Endothelial cell of umbilical vein (primary cell): Measurements from ENCODE around the gene TFDP1. TPM values are rescaled to one million over a fixed set of nuclear protein-coding genes. Genes with fewer than 3 reads are reported as not detected.

ENCODE experiments used
- BruUV-seq: library from RNA; stranded (reverse); fragments of 400-500 nt; replicated peaks from 2 replicates; lab custom pipeline; 2021; lab: Mats Ljungman, UMichigan
- CTCF ChIA-PET: fragments of 300-600, 350-600 bp; sonication (Branson Sonifier 250); formaldehyde crosslinking; loops from one replicate; lab custom pipeline; 2021; ENCODE audit warnings: antibody characterized with exemption, inconsistent platforms; lab: Charles Lee
- POLR2A ChIA-PET: fragments of 300-600, 350-600 bp; sonication (Branson Sonifier 250); formaldehyde crosslinking; loops from one replicate; lab custom pipeline; 2021; ENCODE audit warnings: antibody characterized with exemption, inconsistent platforms; lab: Charles Lee
- DNase-seq: peaks from one replicate; pipeline ENCODE4 v3.0.0-alpha.2; 2011; ENCODE audit warnings: low read depth, low spot score
- FAIRE-seq: peaks from 2 replicates; lab custom pipeline; 2011; peaks lifted over from hg19 to GRCh38; lab: Jason Lieb, UNC
- H2AFZ ChIP-seq: 2 replicates; pipeline ENCODE4 v1.6.0; 2012; ENCODE audit warnings: low read depth, low read length, control low read depth, inconsistent platforms
- H3K27ac ChIP-seq: 2 replicates; pipeline ENCODE4 v1.5.1; 2011; ENCODE audit warnings: low read depth, mild to moderate bottlenecking, control low read depth, low read length, moderate library complexity; ENCODE audit not compliant: insufficient read depth
- H3K27me3 ChIP-seq, 2 experiments: 2 replicates each; pipeline versions ENCODE4 v1.6.0 to v1.6.1; 2011; ENCODE audit warnings: low read length in 2 of 2, mixed read lengths in 1 of 2; ENCODE audit not compliant: control insufficient read depth in 2 of 2, insufficient read depth in 2 of 2
- H3K36me3 ChIP-seq, 2 experiments: 2 replicates in 1 of 2; 3 replicates in 1 of 2; pipeline ENCODE4 v1.5.1; 2011; ENCODE audit warnings: low read length in 2 of 2, mild to moderate bottlenecking in 1 of 2, moderate library complexity in 1 of 2; ENCODE audit not compliant: control insufficient read depth in 2 of 2, insufficient read depth in 2 of 2; ENCODE audit errors: extremely low read depth in 1 of 2
- H3K4me1 ChIP-seq: 3 replicates; pipeline ENCODE4 v1.5.1; 2011; ENCODE audit warnings: mild to moderate bottlenecking, low read length; ENCODE audit not compliant: control insufficient read depth, insufficient read depth; ENCODE audit errors: extremely low read depth
- H3K4me2 ChIP-seq: 2 replicates; pipeline ENCODE4 v1.6.1; 2011; ENCODE audit warnings: low read length, control low read depth, mixed read lengths; ENCODE audit not compliant: insufficient read depth
- H3K4me3 ChIP-seq, 3 experiments: fragments of 200-600 bp in 1 of 3; sonication (generic), shearing (Covaris generic) in 1 of 3; replicated peaks in 1 of 3; 2 replicates each; pipeline ENCODE4 v1.5.1; 2011 to 2016; ENCODE audit warnings: control low read depth in 3 of 3, low read length in 3 of 3, mild to moderate bottlenecking in 2 of 3, inconsistent platforms in 1 of 3, low read depth in 1 of 3, moderate library complexity in 1 of 3; ENCODE audit not compliant: insufficient read depth in 1 of 3
- H3K79me2 ChIP-seq: 2 replicates; pipeline ENCODE4 v1.6.0; 2012; ENCODE audit warnings: low read length, inconsistent platforms; ENCODE audit not compliant: control insufficient read depth, insufficient read depth
- H3K9ac ChIP-seq: replicated peaks from 2 replicates; pipeline ENCODE3; 2011; ENCODE audit warnings: low read length, control low read depth; ENCODE audit not compliant: insufficient read depth; ENCODE audit errors: extremely low read depth
- H3K9me1 ChIP-seq: replicated peaks from 3 replicates; pipeline ENCODE4 v1.6.0; 2011; ENCODE audit warnings: mild to moderate bottlenecking, low read length; ENCODE audit not compliant: control insufficient read depth, insufficient read depth; ENCODE audit errors: extremely low read depth
- H3K9me3 ChIP-seq: replicated peaks from 2 replicates; pipeline ENCODE4 v1.5.1; 2012; ENCODE audit warnings: low read length, inconsistent platforms; ENCODE audit not compliant: control insufficient read depth, insufficient read depth
- H4K20me1 ChIP-seq: replicated peaks from 2 replicates; pipeline ENCODE3; 2011; ENCODE audit warnings: mild to moderate bottlenecking, low read length; ENCODE audit not compliant: control insufficient read depth, insufficient read depth; ENCODE audit errors: extremely low read depth
- EZH2 ChIP-seq: IDR thresholded peaks from 2 replicates; pipeline ENCODE4 v1.6.1; 2012; ENCODE audit warnings: borderline replicate concordance, low read depth, mild to moderate bottlenecking, moderate library complexity, low read length, inconsistent platforms; ENCODE audit not compliant: severe bottlenecking
- FOS ChIP-seq: IDR thresholded peaks from 2 replicates; pipeline ENCODE4 v1.6.1; 2011; ENCODE audit warnings: mild to moderate bottlenecking, low read length, moderate library complexity, borderline replicate concordance; ENCODE audit not compliant: insufficient read depth
- GATA2 ChIP-seq: IDR thresholded peaks from 2 replicates; pipeline ENCODE4 v1.7.0; 2011; ENCODE audit warnings: low read depth, mild to moderate bottlenecking, moderate library complexity, mixed read lengths, low read length; ENCODE audit not compliant: insufficient read length, insufficient read depth
- JUN ChIP-seq: IDR thresholded peaks from 2 replicates; pipeline ENCODE4 v1.6.1; 2011; ENCODE audit warnings: borderline replicate concordance, low read depth; ENCODE audit not compliant: insufficient read length, insufficient read depth
- MYC ChIP-seq: IDR thresholded peaks from one replicate; pipeline ENCODE4 v1.6.1; 2011; ENCODE audit warnings: mild to moderate bottlenecking, low read depth, low read length
- POLR2A ChIP-seq: IDR thresholded peaks from 2 replicates; pipeline ENCODE4 v1.6.1; 2012; ENCODE audit warnings: low read depth, mild to moderate bottlenecking, control low read depth, low read length
- POLR2AphosphoS5 ChIP-seq: IDR thresholded peaks from 2 replicates; pipeline ENCODE4 v1.6.1; 2012; ENCODE audit warnings: low read depth, mild to moderate bottlenecking, control low read depth, low read length, moderate library complexity; ENCODE audit not compliant: insufficient read depth
- dilution Hi-C: fragments of 300-500 bp; cut with MboI; formaldehyde crosslinking; loops from one replicate; pipeline ENCODE4 v1.15.0; 2019; ENCODE audit warnings: low sequenced_read_pairs; ENCODE audit not compliant: extremely low pct_ligation_motif_present
- intact Hi-C: fragments of 100-400 bp; cut with micrococcal nuclease; formaldehyde crosslinking; loops from one replicate; pipeline ENCODE4 v1.10.0; 2022
- polyA plus RNA-seq, 4 experiments: library from polyadenylated mRNA; depleted of rRNA in 3 of 4; stranded (reverse) in 3 of 4; unstranded in 1 of 4; fragments of >200 nt; gene quantifications; 2 replicates each; pipeline versions ENCODE4 v1.2.1 to v1.2.3, GENCODE V29; 2011 to 2012; ENCODE audit warnings: missing spikeins in 1 of 4
- total RNA-seq: library from RNA; stranded (reverse); gene quantifications from 2 replicates; pipeline ENCODE4 v1.2.3, GENCODE V29; 2021
- TF ChIP-seq, protein P1 (sequence below), 2 donors: IDR thresholded peaks; 1 replicate in 1 of 2; 2 replicates in 1 of 2; pipeline ENCODE4 v1.5.1; 2011; ENCODE audit warnings: low read length in 2 of 2, mild to moderate bottlenecking in 2 of 2, moderate library complexity in 2 of 2, control low read depth in 1 of 2, inconsistent platforms in 1 of 2, low read depth in 1 of 2; ENCODE audit not compliant: insufficient read depth in 1 of 2; ENCODE audit errors: extremely low read depth in 1 of 2
- TF ChIP-seq, protein P2 (sequence below): IDR thresholded peaks from 2 replicates; pipeline ENCODE4 v1.6.1; 2011; ENCODE audit not compliant: insufficient read depth, insufficient read length

The TFDP1 gene
- total and polyA plus RNA-seq, 2 donors (not counting 3 experiments of a cell fraction or from before 2014, with no cell fraction given), result 64.3 to 137 TPM

DNA sequence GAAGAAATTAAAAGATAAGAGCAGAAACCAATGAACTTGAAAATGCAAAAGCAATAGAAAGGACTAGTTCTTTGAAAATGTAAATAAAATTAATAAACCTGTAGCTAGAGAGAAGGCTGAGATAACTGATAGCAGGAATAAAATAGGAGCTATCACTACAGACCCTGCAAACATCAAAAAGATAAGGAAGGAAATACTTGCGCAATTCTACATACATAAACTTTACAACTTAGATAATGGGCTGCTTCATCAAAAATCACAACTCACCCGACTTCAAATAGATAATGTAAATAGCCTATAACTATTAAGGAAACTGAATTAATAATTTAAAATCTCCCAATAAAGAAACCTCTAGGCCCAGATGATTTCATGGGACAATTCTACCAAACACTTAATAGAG is 77.0 kb downstream of the TFDP1 start:
- H3K27ac ChIP-seq, result no peak overlapping the region

More for the DNA sequence above, 77.0 kb downstream of the TFDP1 start:
- Histone ChIP-seq H2AFZ (no peak overlapping the region), H3K79me2 (no peaks in the 10 kb centered on the region), H3K9me1 (no peaks in the 10 kb centered on the region), H3K9ac (no peak overlapping the region), H3K27me3 (peaks cover 2 to 8% of the 10 kb centered on the region in 2 experiments), H3K9me3 (no peaks in the 10 kb centered on the region), H4K20me1 (no peaks in the 10 kb centered on the region), H3K4me2 (no peak overlapping the region), H3K4me3 (no peak overlapping the region), H3K4me1 (no peaks in the 10 kb centered on the region), H3K36me3 (no peaks in the 10 kb centered on the region)
- BruUV-seq, result no TSS peak
- no peak for TF ChIP-seq JUN
- TF ChIP-seq, protein P1, sequence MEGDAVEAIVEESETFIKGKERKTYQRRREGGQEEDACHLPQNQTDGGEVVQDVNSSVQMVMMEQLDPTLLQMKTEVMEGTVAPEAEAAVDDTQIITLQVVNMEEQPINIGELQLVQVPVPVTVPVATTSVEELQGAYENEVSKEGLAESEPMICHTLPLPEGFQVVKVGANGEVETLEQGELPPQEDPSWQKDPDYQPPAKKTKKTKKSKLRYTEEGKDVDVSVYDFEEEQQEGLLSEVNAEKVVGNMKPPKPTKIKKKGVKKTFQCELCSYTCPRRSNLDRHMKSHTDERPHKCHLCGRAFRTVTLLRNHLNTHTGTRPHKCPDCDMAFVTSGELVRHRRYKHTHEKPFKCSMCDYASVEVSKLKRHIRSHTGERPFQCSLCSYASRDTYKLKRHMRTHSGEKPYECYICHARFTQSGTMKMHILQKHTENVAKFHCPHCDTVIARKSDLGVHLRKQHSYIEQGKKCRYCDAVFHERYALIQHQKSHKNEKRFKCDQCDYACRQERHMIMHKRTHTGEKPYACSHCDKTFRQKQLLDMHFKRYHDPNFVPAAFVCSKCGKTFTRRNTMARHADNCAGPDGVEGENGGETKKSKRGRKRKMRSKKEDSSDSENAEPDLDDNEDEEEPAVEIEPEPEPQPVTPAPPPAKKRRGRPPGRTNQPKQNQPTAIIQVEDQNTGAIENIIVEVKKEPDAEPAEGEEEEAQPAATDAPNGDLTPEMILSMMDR (IDR thresholded peaks at IDR 0.05; ENCODE audit: extremely low read depth in 1 of 2, insufficient read depth in 1 of 2, low read depth in 1 of 2, low read length in 2 of 2), result no peak
- TF ChIP-seq POLR2A, result no peak
- TF ChIP-seq MYC, result no peak
- no peak for TF ChIP-seq POLR2AphosphoS5
- no peak for TF ChIP-seq GATA2
- TF ChIP-seq, protein P2, sequence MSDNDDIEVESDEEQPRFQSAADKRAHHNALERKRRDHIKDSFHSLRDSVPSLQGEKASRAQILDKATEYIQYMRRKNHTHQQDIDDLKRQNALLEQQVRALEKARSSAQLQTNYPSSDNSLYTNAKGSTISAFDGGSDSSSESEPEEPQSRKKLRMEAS, result no peak
- no peak for TF ChIP-seq EZH2
- no peak for TF ChIP-seq FOS
- intact Hi-C loops, result no loop called here
- ChIA-PET POLR2A (no interaction called here), CTCF (no interaction called here)
- DNase-seq (no peak), FAIRE-seq (no peak)
- dilution Hi-C loops, result no loop called here
